ENCODE measurements around the gene RNF2. TPM values are rescaled to one million over a fixed set of nuclear protein-coding genes. Genes with fewer than 3 reads are reported as not detected.

Gene RNF2
- polyA plus RNA-seq, 4 donors, result 3.2 to 24.8 (median 4.7) TPM

Other genes with a start within 250 kb of the RNF2 start
- gene NIBAN1, start 71.0 kb upstream of the RNF2 start, polyA plus RNA-seq, result 1 to 10 TPM; 1.1 to 8.4 (median 2.5) TPM
- gene TRMT1L, start 111.4 kb downstream of the RNF2 start, polyA plus RNA-seq, result 10 to 100 TPM in 2 of 4 donors, 1 to 10 TPM in 2; 5.4 to 16.8 (median 10.1) TPM
- 1 to 10 TPM; 2.4 to 5.6 (median 4.2) TPM for gene SWT1, start 111.6 kb downstream of the RNF2 start, polyA plus RNA-seq

Data from small intestine (tissue), 4 donors.